Measurements from ENCODE around the gene VEPH1. TPM values are rescaled to one million over a fixed set of nuclear protein-coding genes. Genes with fewer than 3 reads are reported as not detected.
A peak's percentile ranks its signal among the peaks of the same experiment; 100 is the strongest.

VEPH1 gene
- total and polyA plus RNA-seq, 3 experiments from 2014 or later: not detected

DNA sequence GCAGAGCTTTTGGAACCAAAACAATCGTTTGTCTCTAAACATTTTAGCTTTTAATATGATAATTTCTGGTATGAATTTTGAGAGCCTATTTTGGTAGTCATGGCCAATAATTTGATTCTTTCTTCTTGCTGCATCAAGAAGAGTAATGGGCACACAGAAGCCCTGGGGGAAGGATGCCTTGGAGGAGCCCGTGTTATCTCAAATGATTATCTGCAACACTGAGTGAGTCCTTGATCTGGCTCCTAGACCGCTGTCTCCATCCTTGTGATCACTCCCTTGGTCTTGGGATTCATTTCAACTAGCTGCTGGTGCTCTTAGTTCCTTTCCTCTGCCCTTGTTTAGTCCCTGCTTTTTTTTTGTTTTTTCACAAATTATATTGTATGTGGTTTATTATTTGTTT, 265.3 kb downstream of the VEPH1 start:
- H3K27me3 ChIP-seq (ENCODE audit: insufficient read depth, low read length, poor library complexity, severe bottlenecking): no peaks in the 10 kb centered on the region
- H3K27me3 Mint-ChIP-seq: peaks cover 2 to 4% of the 10 kb centered on the region in 2 donors
- H3K27ac ChIP-seq (ENCODE audit: low read depth, low read length): no peak overlapping the region
- CTCF ChIA-PET: interaction anchor here (0.9 to 1.6 kb wide), 2 partner anchors 9 to 21 kb away, joined by 4 read pairs; no protein-coding TSS in a partner anchor
- H3K36me3 ChIP-seq (ENCODE audit: insufficient read depth, low read length): no peaks in the 10 kb centered on the region
- POLR2A ChIA-PET: no interaction called here
- no peaks in the 10 kb centered on the region for H3K4me1 ChIP-seq (ENCODE audit: insufficient read depth, low read length)
- H3K4me3 Mint-ChIP-seq: no peak overlapping the region
- no peaks in the 10 kb centered on the region for H3K9me3 ChIP-seq (ENCODE audit: low read length)
- H3K27ac Mint-ChIP-seq: no peak overlapping the region
- no peaks in the 10 kb centered on the region for H3K9me3 Mint-ChIP-seq
- DNase-seq: no peak
- H3K36me3 Mint-ChIP-seq: peaks cover 0 to 2% (median 2%) of the 10 kb centered on the region in 3 donors
- H3K4me1 Mint-ChIP-seq: peaks cover 4 to 6% (median 4%) of the 10 kb centered on the region in 3 donors
- no peak overlapping the region for H3K4me3 ChIP-seq (ENCODE audit: low read length)

DNA sequence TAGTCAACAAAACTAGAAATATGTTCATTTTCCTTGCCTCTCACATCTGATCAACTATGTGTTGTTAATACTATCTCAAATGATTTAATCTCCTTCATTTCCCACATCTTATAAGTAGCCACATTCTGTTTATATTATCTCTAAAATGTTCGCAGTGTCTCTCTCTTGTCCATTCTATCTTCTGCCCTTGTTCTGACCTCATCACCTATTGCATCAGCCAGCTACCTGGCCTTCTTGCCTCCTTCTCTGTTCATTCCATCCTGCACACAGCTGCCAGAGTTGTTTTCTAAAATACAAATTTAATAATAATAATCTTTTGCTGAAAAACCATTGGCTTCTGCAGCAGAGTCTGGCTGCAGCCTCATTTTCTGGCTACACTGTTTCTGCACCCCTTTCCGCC, 267.9 kb downstream of the VEPH1 start:
- Histone ChIP-seq H3K4me1 (ENCODE audit: insufficient read depth, low read length) (no peaks in the 10 kb centered on the region), H3K27ac (ENCODE audit: low read depth, low read length) (no peak overlapping the region), H3K27me3 (ENCODE audit: insufficient read depth, low read length, poor library complexity, severe bottlenecking) (no peaks in the 10 kb centered on the region), H3K4me3 (ENCODE audit: low read length) (no peak overlapping the region), H3K36me3 (ENCODE audit: insufficient read depth, low read length) (no peaks in the 10 kb centered on the region), H3K9me3 (ENCODE audit: low read length) (no peaks in the 10 kb centered on the region)
- ChIA-PET CTCF (interaction anchor here (1.0 kb wide), 1 partner anchor 75 kb away, joined by 3 read pairs; the partner anchor contains the start of gene CCNL1), POLR2A (no interaction called here)
- no peaks in the 10 kb centered on the region for H3K36me3 Mint-ChIP-seq
- H3K27ac Mint-ChIP-seq: peak overlapping the region in 1 of 8 donors; percentile 78
- no peak for DNase-seq
- peaks cover 4 to 6% (median 4%) of the 10 kb centered on the region in 3 donors for H3K4me1 Mint-ChIP-seq
- no peaks in the 10 kb centered on the region for H3K9me3 Mint-ChIP-seq
- peaks cover 3 to 4% of the 10 kb centered on the region in 2 donors for H3K27me3 Mint-ChIP-seq
- H3K4me3 Mint-ChIP-seq: no peak overlapping the region

DNA sequence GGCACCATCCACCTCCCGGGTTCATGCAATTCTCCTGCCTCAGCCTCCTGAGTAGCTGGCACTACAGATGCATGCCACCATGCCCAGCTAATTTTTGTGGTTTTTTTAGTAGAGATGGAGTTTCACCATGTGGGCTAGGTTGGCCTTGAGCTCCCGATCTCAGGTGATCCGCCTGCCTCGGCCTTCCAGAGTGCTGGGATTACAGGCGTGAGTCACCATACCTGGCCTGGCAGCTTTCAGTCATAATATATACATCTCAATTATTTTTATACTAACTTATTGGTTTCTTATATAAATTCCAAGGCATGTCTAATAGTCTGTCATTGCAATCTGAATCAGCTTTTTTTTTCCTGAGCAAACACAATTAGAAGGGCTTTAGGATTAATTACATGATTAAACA, 269.3 kb downstream of the VEPH1 start:
- Histone ChIP-seq H3K27me3 (ENCODE audit: insufficient read depth, low read length, poor library complexity, severe bottlenecking) (no peaks in the 10 kb centered on the region), H3K9me3 (ENCODE audit: low read length) (no peaks in the 10 kb centered on the region), H3K27ac (ENCODE audit: low read depth, low read length) (no peak overlapping the region), H3K4me3 (ENCODE audit: low read length) (no peak overlapping the region), H3K4me1 (ENCODE audit: insufficient read depth, low read length) (no peaks in the 10 kb centered on the region), H3K36me3 (ENCODE audit: insufficient read depth, low read length) (no peaks in the 10 kb centered on the region)
- POLR2A ChIA-PET: no interaction called here
- no peak overlapping the region for H3K4me3 Mint-ChIP-seq
- CTCF ChIA-PET: no interaction called here
- no peaks in the 10 kb centered on the region for H3K9me3 Mint-ChIP-seq
- DNase-seq: no peak
- H3K27me3 Mint-ChIP-seq: peaks cover 4% of the 10 kb centered on the region in 2 donors
- H3K27ac Mint-ChIP-seq: no peak overlapping the region
- H3K4me1 Mint-ChIP-seq: peaks cover 0 to 1% (median under 1%) of the 10 kb centered on the region in 3 donors
- no peaks in the 10 kb centered on the region for H3K36me3 Mint-ChIP-seq

DNA sequence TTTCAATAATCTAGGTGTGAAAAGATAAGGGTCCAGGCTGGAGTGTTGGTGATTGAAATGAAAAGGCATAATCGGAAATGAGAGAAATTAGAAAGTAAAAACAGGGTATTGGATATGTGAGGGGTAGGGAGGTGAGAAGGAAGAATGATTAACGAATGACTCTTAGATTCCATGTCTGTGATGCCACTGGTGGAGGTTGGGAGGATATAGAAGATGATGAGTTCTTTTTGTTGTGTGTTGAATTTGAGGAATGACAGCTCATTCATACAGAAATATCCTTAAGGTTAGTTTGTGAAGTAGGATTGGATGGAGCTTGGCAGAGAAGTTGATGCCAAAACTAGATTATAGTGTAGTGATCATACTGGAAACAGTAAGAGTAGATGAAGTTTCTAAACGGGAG, 271.1 kb downstream of the VEPH1 start:
- Mint-ChIP-seq H3K4me1 (no peaks in the 10 kb centered on the region), H3K9me3 (no peaks in the 10 kb centered on the region), H3K36me3 (peaks cover 0 to 4% (median 2%) of the 10 kb centered on the region in 3 donors), H3K27ac (no peak overlapping the region), H3K4me3 (no peak overlapping the region), H3K27me3 (peaks cover 0 to 4% of the 10 kb centered on the region in 2 donors)
- no peak overlapping the region for H3K4me3 ChIP-seq (ENCODE audit: low read length)
- no peak for DNase-seq
- no peaks in the 10 kb centered on the region for H3K36me3 ChIP-seq (ENCODE audit: insufficient read depth, low read length)
- ChIA-PET CTCF (interaction anchor here (0.5 kb wide), 1 partner anchor 10 kb away, joined by 3 read pairs; no protein-coding TSS in a partner anchor), POLR2A (no interaction called here)
- no peak overlapping the region for H3K27ac ChIP-seq (ENCODE audit: low read depth, low read length)
- no peaks in the 10 kb centered on the region for H3K4me1 ChIP-seq (ENCODE audit: insufficient read depth, low read length)
- H3K9me3 ChIP-seq (ENCODE audit: low read length): no peaks in the 10 kb centered on the region
- H3K27me3 ChIP-seq (ENCODE audit: insufficient read depth, low read length, poor library complexity, severe bottlenecking): no peaks in the 10 kb centered on the region

DNA sequence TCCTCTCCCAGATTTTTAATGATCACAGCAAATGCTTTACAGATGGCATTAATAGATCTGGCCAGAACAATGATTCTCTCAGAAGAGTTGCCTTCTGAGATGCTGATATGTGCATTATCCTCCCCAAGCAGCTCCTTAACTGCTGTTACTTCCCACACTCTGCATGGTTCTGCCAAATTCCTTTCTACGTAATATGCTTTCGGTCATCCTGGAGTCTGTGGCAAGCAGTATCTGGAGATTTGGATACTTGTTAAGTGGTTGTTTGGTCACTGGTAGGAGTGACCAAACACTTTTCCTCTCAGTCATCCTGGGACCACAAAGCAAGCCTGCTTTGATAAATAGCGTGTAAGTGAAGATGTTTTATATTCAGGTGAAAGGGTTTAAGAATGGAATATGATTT, 272.1 kb downstream of the VEPH1 start:
- no peak for DNase-seq

DNA sequence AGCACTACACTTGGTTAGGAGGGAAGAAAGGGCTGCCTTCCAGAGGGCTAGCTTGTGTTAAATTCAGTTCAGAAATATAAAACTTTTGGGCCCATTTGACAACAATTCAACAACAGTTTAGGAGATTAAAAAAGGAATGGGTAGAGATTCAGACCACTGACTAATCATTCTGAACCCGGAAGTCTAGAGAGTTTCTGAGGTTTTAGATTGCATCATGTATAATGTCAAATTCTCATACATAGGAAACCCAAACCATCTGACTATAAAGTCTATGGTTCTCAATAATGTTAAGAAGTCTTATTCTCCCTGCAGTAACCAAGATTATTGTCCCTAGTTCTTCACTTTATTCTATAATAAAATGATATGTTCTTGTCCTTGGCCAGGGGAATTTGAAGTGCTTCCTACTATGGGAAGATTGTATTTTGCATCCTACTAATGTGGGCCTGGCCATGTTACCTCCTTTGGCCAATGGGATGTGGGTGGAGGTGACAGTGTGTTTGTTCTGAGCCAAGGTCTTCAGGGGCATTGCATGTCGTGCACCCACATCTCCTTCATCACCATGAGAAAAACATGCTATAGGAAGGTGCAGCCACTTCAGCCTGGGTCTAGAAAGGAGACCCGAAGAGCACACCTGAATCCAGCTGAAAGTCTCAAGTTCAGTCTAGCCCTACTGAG, 276.9 kb downstream of the VEPH1 start:
- H3K4me3 Mint-ChIP-seq: no peak overlapping the region

More for the DNA sequence above, 272.1 kb downstream of the VEPH1 start:
- no peaks in the 10 kb centered on the region for H3K9me3 ChIP-seq (ENCODE audit: low read length)
- ChIA-PET POLR2A (no interaction called here), CTCF (interaction anchor here (1.7 kb wide), 1 partner anchor 9 kb away, joined by 7 read pairs; no protein-coding TSS in a partner anchor)
- Mint-ChIP-seq H3K9me3 (no peaks in the 10 kb centered on the region), H3K27me3 (peaks cover 0 to 4% of the 10 kb centered on the region in 2 donors), H3K36me3 (peaks cover 0 to 4% (median 2%) of the 10 kb centered on the region in 3 donors), H3K27ac (no peak overlapping the region), H3K4me3 (no peak overlapping the region), H3K4me1 (peaks cover 1 to 3% (median 2%) of the 10 kb centered on the region in 3 donors)
- H3K27ac ChIP-seq (ENCODE audit: low read depth, low read length): no peak overlapping the region
- no peak overlapping the region for H3K4me3 ChIP-seq (ENCODE audit: low read length)
- H3K4me1 ChIP-seq (ENCODE audit: insufficient read depth, low read length): no peaks in the 10 kb centered on the region
- H3K27me3 ChIP-seq (ENCODE audit: insufficient read depth, low read length, poor library complexity, severe bottlenecking): no peaks in the 10 kb centered on the region
- H3K36me3 ChIP-seq (ENCODE audit: insufficient read depth, low read length): no peaks in the 10 kb centered on the region

DNA sequence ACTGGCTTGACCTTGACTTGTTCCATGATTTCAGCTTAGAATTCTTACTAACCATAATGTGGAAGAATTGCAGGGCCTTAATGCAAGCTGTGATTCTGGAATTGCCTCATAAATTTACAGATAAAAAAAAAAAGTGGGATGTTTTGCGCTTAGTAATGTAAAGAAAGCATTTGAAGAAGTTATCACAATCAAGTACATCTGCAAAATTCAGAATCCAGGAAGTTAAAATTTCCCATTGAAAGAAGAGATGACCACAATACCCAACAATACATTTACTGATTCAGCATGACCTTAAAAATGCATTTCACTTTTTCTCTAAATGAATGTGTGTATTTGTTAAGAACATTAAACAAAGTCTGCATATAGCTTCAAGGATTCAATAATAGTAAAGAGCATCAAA, 278.2 kb downstream of the VEPH1 start:
- H3K27me3 Mint-ChIP-seq: peaks cover 0 to 7% of the 10 kb centered on the region in 2 donors
- no peaks in the 10 kb centered on the region for H3K9me3 Mint-ChIP-seq
- no peaks in the 10 kb centered on the region for H3K27me3 ChIP-seq (ENCODE audit: insufficient read depth, low read length, poor library complexity, severe bottlenecking)
- no peaks in the 10 kb centered on the region for H3K4me1 ChIP-seq (ENCODE audit: insufficient read depth, low read length)
- H3K4me3 Mint-ChIP-seq: no peak overlapping the region
- CTCF ChIA-PET: no interaction called here
- POLR2A ChIA-PET: no interaction called here
- H3K9me3 ChIP-seq (ENCODE audit: low read length): no peaks in the 10 kb centered on the region
- H3K36me3 Mint-ChIP-seq: peaks cover 0 to 4% (median 2%) of the 10 kb centered on the region in 3 donors
- H3K4me3 ChIP-seq (ENCODE audit: low read length): no peak overlapping the region
- H3K36me3 ChIP-seq (ENCODE audit: insufficient read depth, low read length): no peaks in the 10 kb centered on the region
- DNase-seq: no peak
- peak overlapping the region in 1 of 8 donors; percentile 29 for H3K27ac Mint-ChIP-seq
- H3K27ac ChIP-seq (ENCODE audit: low read depth, low read length): no peak overlapping the region
- peaks cover 2 to 5% (median 4%) of the 10 kb centered on the region in 3 donors for H3K4me1 Mint-ChIP-seq

More for the DNA sequence above, 276.9 kb downstream of the VEPH1 start:
- H3K27ac Mint-ChIP-seq: peak overlapping the region in 1 of 8 donors; percentile 8
- Histone ChIP-seq H3K36me3 (ENCODE audit: insufficient read depth, low read length) (no peaks in the 10 kb centered on the region), H3K27ac (ENCODE audit: low read depth, low read length) (no peak overlapping the region), H3K4me3 (ENCODE audit: low read length) (no peak overlapping the region), H3K27me3 (ENCODE audit: insufficient read depth, low read length, poor library complexity, severe bottlenecking) (no peaks in the 10 kb centered on the region), H3K9me3 (ENCODE audit: low read length) (no peaks in the 10 kb centered on the region), H3K4me1 (ENCODE audit: insufficient read depth, low read length) (no peaks in the 10 kb centered on the region)
- ChIA-PET CTCF (no interaction called here), POLR2A (no interaction called here)
- peaks cover 2 to 5% (median 4%) of the 10 kb centered on the region in 3 donors for H3K4me1 Mint-ChIP-seq
- peaks cover 0 to 8% of the 10 kb centered on the region in 2 donors for H3K27me3 Mint-ChIP-seq
- peaks cover 0 to 4% (median 2%) of the 10 kb centered on the region in 3 donors for H3K36me3 Mint-ChIP-seq
- no peak for DNase-seq
- no peaks in the 10 kb centered on the region for H3K9me3 Mint-ChIP-seq

DNA sequence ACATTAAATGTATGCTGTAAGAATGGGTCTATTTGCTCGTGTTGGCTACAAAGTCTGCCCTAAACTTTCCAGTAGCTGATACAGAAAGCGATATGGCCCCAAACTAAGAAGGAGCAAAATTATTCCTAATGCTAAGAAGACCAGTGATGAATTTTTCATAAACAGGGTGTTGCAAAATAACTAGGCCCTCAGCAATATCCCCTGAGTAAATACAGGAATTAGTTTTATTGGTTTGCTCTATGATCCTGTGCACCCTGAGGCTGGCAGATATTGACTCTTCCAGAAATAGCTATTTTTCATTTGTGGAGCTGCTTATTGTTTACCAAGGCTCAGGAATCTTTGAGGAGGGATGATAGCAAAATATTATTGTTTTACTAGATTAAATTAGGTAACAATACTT, 282.3 kb downstream of the VEPH1 start:
- ChIA-PET POLR2A (no interaction called here), CTCF (no interaction called here)
- no peaks in the 10 kb centered on the region for H3K9me3 Mint-ChIP-seq

More for the DNA sequence above, 282.3 kb downstream of the VEPH1 start:
- Histone ChIP-seq H3K4me1 (ENCODE audit: insufficient read depth, low read length) (no peaks in the 10 kb centered on the region), H3K4me3 (ENCODE audit: low read length) (no peak overlapping the region), H3K27me3 (ENCODE audit: insufficient read depth, low read length, poor library complexity, severe bottlenecking) (no peaks in the 10 kb centered on the region), H3K9me3 (ENCODE audit: low read length) (no peaks in the 10 kb centered on the region), H3K36me3 (ENCODE audit: insufficient read depth, low read length) (no peaks in the 10 kb centered on the region), H3K27ac (ENCODE audit: low read depth, low read length) (no peak overlapping the region)
- DNase-seq: no peak
- no peaks in the 10 kb centered on the region for H3K36me3 Mint-ChIP-seq
- peaks cover 0 to under 1% (median under 1%) of the 10 kb centered on the region in 3 donors for H3K4me1 Mint-ChIP-seq
- no peak overlapping the region for H3K27ac Mint-ChIP-seq
- no peak overlapping the region for H3K4me3 Mint-ChIP-seq
- H3K27me3 Mint-ChIP-seq: peaks cover 0 to 6% of the 10 kb centered on the region in 2 donors

All from CD8-positive, alpha-beta memory T cell (primary cell).